HG02973 (cell line): ENCODE results near the gene OSBPL7.

Experiments used
- ATAC-seq: cut with Tn5 transposase; IDR thresholded peaks from one replicate; pipeline ENCODE4 v1.9.1; 2021; ENCODE audit warnings: moderate library complexity; ENCODE audit not compliant: unreplicated experiment

OSBPL7 gene

DNA sequence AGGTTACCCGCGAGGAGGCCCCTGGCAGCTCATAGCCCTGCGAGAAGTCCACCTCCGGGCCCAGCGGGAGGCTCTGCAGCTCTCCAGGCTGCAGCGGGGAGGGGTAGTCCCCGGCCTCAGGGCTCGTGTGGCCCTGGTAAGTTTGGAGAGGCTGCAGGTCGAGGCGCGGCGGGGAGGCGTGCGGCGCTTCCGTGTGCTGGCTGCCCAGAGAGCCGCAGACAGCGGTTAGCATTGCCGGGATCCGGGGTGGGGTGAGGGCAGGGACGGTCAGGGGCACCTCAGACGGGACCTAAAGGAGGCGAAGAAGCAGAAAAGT lies 26.6 kb upstream of the OSBPL7 start:
- ATAC-seq = no peak

DNA sequence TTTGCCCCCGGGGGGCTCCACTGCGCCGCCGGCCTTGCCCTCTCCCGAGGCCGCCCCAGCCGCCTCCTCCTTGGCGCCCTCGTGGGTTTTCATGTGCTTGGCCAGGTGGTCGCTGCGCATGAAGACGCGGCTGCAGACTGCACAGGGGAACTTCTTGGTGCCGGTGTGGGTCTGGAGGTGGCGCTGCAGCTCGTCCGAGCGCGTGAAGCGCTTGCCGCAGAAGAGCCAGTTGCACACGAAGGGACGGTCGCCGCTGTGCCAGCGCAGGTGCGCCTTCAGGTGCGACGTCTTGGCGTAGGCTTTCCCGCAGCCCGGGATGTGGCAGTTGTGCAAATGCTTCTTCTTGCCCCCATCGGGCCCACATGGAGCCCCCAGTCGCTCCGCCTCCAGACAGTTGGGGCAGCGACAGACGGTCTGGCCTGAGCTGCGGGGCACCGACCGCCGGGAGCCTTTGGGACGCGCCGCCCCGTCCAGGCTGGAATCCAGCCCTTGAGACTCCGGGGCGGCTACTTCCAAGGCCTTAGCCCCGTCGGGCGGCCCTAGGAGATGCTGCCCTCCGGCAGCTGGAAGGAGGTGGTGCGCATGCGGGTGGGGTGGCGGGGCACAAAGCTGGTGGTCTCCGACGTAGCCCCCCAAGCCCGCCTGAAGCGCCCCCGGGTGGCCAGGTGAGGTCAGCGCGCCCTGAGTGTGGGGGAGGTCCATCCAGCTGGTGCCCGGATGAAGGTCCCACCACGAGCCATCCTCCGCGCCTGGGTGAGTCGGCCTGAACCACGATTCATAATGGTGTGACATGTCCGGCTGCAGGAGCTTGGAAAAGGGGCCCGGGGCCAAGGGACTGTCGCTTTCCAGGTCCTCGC lies 26.0 kb upstream of the OSBPL7 start:
- no peak for ATAC-seq

DNA sequence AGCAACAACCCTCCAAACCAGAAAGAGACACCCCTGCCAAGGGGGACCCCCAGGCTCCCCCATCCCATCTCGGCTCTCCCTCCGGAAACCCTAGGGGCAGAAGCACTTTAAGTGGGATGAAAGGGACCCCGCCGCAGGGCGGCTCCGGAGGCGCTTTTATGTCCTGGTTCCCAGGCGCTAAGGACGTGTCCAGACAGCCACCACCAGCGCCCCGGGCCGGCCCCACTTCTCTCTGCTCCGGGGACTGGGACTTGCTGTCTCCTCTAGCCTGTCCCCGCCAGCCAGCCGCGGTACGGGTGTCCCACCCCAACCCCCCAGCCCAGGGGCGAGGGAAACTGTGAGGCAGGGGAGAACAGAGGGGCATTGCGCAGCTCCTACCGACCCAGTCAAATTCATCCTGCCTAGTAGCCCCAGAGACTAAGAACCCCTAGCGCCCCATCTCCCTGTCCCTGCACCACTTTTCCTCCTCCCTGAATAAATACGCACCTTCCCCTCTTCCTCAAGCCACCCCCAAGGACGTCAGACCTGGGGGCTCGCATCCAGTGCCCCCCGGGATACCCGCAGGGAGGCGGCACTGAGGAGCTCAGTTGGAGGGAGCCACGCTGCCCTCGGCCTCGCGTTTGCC lies 25.2 kb upstream of the OSBPL7 start:
- ATAC-seq = no peak

DNA sequence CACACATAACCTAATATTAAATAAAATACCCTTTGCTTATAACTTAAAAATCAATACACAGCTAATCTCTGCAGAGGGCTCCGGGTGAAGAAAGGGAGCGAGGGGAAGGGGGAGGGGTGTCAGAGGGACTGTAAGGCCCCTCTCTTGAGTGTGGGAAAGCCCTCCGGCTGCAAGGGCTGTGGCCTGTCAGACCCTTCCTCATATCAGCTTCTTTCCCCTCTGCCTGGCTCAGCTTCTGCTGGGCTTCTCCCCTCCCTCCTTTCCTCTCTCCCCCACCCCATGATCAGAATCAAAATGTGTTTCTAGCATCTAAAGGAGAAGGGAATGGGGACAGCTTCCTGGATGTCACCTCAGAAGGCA lies 24.1 kb upstream of the OSBPL7 start:
- ATAC-seq = no peak

DNA sequence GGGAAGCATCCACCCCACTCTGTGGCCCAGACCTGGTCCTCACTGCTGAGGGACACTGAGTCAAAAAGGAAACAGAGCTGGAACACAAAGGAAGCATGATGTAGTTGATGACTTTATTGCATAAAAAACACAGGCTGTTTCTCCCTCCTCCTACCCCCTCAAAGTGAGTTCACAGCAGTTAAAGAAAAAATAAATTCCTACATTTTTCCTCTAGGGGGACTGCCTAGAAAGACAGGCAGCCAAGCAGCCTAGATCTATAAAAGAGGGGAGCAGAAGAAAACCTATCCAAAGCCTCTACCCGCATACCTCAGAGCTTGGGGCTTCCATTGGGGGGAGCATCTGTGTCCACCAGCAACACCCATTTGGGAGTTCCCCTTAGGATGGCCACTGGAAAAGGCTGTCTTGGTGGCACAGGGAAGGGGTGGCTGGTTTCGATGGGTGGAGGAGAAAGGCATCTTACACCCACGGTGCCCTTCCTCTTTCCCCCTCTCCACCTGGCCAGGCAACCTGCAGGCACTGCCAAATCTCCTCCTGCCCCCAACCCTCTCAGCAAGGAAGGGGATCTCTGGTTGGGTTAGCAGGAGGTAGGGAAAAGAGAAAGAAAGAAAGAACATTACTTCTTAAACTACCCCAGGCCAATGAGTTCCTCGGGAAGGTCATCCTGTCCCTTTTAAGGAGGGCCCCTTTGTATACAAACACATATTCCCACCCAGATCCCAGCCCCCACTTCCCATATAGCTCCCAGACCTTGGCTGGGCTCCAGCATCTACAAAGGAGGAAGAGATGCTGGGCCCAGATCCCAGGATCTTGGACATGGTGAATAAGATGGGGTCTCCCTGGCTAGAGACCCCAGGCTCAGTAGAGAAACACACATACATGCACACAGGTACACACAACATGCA lies 23.5 kb upstream of the OSBPL7 start:
- no peak for ATAC-seq

DNA sequence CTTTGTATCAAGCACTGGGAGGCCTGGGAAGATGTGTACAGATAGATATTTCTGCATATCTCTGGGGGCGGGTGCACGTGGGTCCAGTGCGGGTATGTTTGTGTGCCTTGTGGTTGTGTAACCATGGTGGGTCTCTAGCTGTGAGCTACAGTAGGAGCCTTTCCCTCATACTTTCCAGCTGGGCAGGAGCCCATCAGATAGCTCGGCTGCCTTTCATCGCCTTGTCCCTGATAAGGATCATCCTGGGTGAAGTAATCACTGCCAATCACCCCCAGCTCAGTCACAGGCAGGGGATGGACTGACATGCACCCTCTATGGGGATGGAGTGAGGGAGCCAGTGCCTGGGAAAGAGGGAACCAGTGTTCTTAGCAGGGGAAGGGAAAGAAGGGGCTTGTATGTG lies 22.6 kb upstream of the OSBPL7 start:
- ATAC-seq = no peak

GRCh38 chr17:47843391-47843730 lies 21.8 kb upstream of the OSBPL7 start:
- ATAC-seq = no peak

- no peak for ATAC-seq
Observed at GRCh38 chr17:47841488-47842291, 20.1 kb upstream of the OSBPL7 start.

DNA sequence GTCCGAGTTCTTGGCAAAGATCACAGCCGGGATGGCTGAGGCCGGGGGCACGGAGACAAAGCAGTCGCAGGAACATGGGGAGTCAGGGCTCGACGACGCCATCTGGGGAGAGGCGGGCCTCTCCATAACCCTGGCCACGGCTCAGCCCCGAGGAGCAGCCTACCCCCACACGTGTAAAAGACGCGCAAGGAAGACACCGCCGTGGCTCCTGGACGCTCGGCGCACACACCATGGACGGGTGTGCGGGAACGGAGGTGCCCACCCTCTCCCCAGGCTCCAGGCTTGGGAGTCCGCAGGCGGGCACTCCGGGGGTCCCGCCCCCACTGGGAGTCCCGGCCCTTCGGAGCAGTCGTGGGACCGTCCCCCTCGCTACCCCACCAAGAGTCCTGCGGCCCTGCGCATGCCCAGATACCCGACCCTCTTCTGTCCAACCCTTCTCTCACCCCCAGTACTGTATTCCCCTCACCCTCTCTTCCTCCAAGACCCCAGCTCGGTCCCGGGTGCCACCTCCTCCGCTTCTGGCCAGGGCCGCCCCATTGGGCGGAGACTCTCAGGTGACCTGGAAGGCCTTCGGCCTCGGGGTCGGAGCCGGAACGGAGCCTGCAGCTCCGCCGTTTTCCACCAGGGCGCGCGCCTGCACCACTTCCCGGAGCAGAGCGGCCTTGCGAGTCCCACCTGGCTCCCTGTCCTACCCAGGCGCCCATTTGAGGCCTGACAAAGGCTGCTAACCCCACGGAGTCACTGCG lies 19.3 kb upstream of the OSBPL7 start, which contains the start of gene SCRN2:
SCRN2 (minus strand) TSS at position 532 of the 746 bp plus-strand sequence; CDS start at position 102, 430 bp downstream.
- ATAC-seq = peak; percentile 74

DNA sequence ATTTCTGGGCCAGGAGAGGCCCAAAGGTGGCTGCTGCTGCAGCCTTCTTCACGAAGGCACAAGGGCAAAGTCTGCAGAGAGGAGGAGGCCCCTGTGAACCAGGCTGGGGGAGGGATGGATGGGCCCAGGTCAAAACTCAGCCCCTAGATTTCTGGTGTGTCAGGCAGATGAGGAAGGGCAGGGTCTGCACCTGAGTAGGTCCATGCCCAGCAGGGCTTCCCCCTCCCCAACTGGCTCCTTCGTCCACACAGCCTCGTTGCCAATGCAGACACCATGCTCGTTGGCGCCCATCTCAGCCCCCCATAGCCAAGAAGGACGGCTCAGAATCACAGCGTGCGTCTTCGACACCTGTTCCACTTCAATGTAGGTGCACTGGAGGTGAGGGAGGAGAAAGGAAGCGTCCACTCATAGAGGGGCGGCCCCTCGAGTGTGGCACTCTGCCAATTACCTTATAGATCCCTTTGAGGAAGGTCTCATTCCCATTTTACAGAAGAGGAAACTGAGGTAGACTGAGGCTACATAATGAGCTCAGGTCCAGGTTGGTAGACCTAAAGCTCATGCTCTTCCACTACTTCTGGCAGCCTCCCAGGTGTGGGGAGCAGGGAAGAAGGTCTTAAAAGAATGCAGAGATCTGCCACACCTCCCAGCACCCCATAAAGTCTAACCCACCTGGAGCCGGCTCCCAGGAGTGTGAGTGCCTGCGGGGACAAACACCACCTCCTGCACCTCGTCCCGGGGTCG lies 18.6 kb upstream of the OSBPL7 start:
- ATAC-seq = no peak

DNA sequence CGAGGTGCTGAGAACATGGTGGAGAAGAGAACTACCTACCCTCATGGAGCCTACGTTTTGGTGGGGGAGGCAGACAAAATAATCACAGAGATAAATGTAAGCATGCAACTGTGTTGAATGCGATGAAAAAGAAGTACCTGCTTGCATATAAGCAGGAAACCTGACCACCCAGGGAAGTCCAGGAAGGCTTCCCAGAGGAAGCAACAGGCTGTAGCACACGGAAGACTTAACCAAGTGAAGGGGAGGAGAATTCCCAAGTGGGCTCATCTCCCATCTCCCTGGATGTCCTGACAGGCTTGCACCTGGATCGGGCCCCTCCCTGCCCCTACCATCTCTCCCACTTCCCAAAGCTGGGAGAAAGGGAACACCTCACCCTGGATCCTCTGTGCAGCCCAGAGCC lies 17.5 kb upstream of the OSBPL7 start:
- no peak for ATAC-seq

DNA sequence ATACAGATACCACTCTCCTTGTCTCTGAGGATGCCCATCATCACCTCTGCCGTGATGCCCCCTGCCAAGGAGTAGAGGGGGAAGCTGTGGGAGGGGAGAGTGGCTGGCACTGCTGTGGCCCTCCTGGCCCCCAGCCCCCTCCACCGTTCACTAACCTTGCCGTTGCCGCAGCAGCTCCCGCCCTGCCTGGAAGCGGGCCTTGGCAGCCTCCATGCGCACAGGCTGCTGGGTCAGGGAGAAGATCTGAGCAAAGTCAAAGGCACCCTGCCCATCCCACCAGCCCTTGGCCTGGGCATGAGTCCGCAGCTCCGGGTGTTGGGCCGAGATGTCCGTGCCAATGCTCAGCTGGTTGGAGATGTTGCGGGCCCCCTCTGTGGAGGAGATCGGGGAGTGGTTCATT lies 17.0 kb upstream of the OSBPL7 start:
- no peak for ATAC-seq

- no peak for ATAC-seq
Observed at GRCh38 chr17:47837401-47838039, 15.9 kb upstream of the OSBPL7 start.

- ATAC-seq = no peak
Observed at GRCh38 chr17:47836601-47837000, 15.0 kb upstream of the OSBPL7 start.

DNA sequence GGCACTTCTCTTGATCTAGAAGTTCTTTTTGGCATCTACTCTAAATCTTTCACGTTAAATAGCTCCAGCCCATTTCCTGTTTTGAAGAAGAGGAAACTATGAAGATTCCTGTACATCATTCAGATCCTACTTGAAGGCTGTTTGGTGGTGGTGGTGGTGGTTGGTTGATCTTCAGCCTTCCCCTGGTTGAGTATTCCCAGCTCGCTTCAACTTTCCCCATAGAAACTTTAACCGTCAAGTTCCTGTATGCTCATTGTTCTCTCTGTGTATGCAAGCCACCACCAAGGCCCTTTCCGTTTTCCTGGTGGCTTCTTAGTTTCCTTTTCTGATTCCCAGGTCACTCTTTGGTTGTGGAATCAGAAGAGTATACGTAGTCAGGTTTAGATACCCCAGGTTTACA lies 13.2 kb upstream of the OSBPL7 start:
- no peak for ATAC-seq

GRCh38 chr17:47831934-47832327 lies 10.3 kb upstream of the OSBPL7 start:
- peak; percentile 17 for ATAC-seq

DNA sequence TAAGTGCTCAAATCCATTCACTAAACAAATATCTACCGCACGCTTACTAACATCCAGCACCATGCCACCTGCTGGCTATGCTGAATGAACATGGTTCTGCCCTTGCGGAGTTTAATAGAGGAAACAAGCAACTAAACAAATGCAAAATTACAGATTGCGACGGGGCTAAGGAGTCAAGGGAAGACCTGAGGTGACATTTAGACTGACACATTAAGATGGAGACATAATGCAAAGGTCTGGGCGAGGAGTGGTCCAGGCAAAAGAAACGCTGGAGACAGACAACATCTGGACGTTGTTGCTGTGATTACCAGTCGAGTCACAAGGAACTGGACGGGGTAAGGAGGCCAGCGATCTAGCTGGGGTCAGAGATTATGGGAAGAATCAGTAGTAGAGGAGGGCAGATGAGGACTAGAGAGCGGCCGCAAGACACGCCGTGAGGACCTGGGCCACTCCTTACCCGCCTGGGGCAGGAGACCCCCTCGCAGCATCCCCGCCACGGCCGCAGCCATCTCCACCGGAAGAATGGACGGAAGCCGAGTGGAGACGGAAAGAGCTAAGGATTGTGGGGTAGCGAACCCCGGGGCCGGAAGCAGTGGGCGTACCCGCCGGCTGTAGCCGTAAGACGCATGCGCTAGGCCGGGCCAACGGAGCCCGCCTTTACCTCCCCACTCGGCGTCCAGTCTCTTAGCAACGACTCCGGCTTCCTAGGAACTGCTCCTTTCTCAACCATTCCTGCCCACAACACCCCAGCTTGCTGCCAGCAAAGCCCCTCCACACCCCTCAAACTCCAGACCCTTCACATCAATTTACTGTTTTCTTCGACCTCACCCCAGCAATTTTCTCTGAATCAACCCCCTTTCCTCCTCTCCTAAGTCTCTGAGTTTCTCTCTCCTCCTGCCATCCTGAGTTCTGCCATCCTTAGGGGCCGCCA lies 9.7 kb upstream of the OSBPL7 start, which contains the start of the genes LRRC46 and MRPL10:
LRRC46 (plus strand) TSS at position 668 of the 931 bp plus-strand sequence. CDS start 320 bp downstream, outside the sequence.
MRPL10 (minus strand) TSS at position 539 of the 931 bp plus-strand sequence; CDS start at position 509, 30 bp downstream.
- ATAC-seq = peak; percentile 68
